H9 (cell line): Measurements from ENCODE around the gene RPS6KA6. TPM values are rescaled to one million over a fixed set of nuclear protein-coding genes. Genes with fewer than 3 reads are reported as not detected.

Source experiments
- DNase-seq: peaks from one replicate; pipeline ENCODE4 v3.0.0-alpha.2; 2017
- H2AFZ ChIP-seq: one replicate; pipeline ENCODE4 v1.6.1; 2013; ENCODE audit warnings: mild to moderate bottlenecking, low read length, control low read depth, moderate library complexity
- H2AK5ac ChIP-seq: 2 replicates; pipeline ENCODE4 v1.6.1; 2013; ENCODE audit warnings: low read length, control low read depth, mixed read lengths; ENCODE audit not compliant: insufficient read length
- H2BK120ac ChIP-seq: one replicate; pipeline ENCODE4 v1.6.1; 2013; ENCODE audit warnings: low read depth, mild to moderate bottlenecking, low read length, control low read depth, inconsistent platforms; ENCODE audit not compliant: poor library complexity, severe bottlenecking
- H2BK12ac ChIP-seq: 2 replicates; pipeline ENCODE4 v1.6.1; 2013; ENCODE audit warnings: low read length, control low read depth, mixed read lengths, low read depth; ENCODE audit not compliant: insufficient read length
- H2BK15ac ChIP-seq: 2 replicates; pipeline ENCODE4 v1.6.1; 2013; ENCODE audit warnings: low read depth, low read length, control low read depth
- H2BK20ac ChIP-seq: one replicate; pipeline ENCODE4 v1.6.1; 2013; ENCODE audit warnings: low read depth, mild to moderate bottlenecking, low read length, control low read depth, inconsistent platforms; ENCODE audit not compliant: poor library complexity, severe bottlenecking
- H2BK5ac ChIP-seq: 2 replicates; pipeline ENCODE4 v1.6.1; 2013; ENCODE audit warnings: low read length, control low read depth, mixed read lengths; ENCODE audit not compliant: insufficient read length
- H3K14ac ChIP-seq: 2 replicates; pipeline ENCODE4 v1.6.1; 2013; ENCODE audit warnings: low read length, control low read depth; ENCODE audit not compliant: insufficient read depth
- H3K18ac ChIP-seq: 2 replicates; pipeline ENCODE4 v1.6.1; 2013; ENCODE audit warnings: low read depth, mild to moderate bottlenecking, mixed read lengths, low read length, control low read depth; ENCODE audit not compliant: insufficient read length
- H3K23ac ChIP-seq: 2 replicates; pipeline ENCODE4 v1.6.1; 2013; ENCODE audit warnings: low read length, control low read depth, mixed read lengths, low read depth; ENCODE audit not compliant: insufficient read length
- H3K23me2 ChIP-seq: 2 replicates; pipeline ENCODE4 v1.6.1; 2013; ENCODE audit warnings: low read depth, mild to moderate bottlenecking, mixed read lengths, low read length, control low read depth; ENCODE audit not compliant: insufficient read length, poor library complexity, severe bottlenecking
- H3K27ac ChIP-seq: 2 replicates; pipeline ENCODE4 v1.5.1; 2013; ENCODE audit warnings: low read length, control low read depth, mixed read lengths, low read depth; ENCODE audit not compliant: insufficient read length
- H3K27me3 ChIP-seq: 2 replicates; pipeline ENCODE4 v1.6.1; 2013; ENCODE audit warnings: low read length, control low read depth, inconsistent platforms; ENCODE audit not compliant: insufficient read depth
- H3K4ac ChIP-seq: 2 replicates; pipeline ENCODE4 v1.6.1; 2013; ENCODE audit warnings: low read depth, mild to moderate bottlenecking, control low read depth, inconsistent platforms, low read length, moderate library complexity
- H3K4me1 ChIP-seq: 2 replicates; pipeline ENCODE4 v1.6.1; 2013; ENCODE audit warnings: low read length, control low read depth, inconsistent platforms; ENCODE audit not compliant: insufficient read depth
- H3K4me2 ChIP-seq: 2 replicates; pipeline ENCODE4 v1.6.1; 2013; ENCODE audit warnings: low read length, control low read depth, mixed read lengths; ENCODE audit not compliant: insufficient read length, insufficient read depth
- H3K56ac ChIP-seq: 2 replicates; pipeline ENCODE4 v1.6.1; 2013; ENCODE audit warnings: low read depth, mild to moderate bottlenecking, mixed read lengths, low read length, control low read depth; ENCODE audit not compliant: insufficient read length
- H3K79me1 ChIP-seq: 2 replicates; pipeline ENCODE4 v1.6.1; 2013; ENCODE audit warnings: low read depth, mild to moderate bottlenecking, moderate library complexity, low read length, control low read depth, inconsistent platforms; ENCODE audit not compliant: insufficient read depth, poor library complexity, severe bottlenecking
- H3K79me2 ChIP-seq: 2 replicates; pipeline ENCODE4 v1.6.1; 2013; ENCODE audit warnings: low read length, control low read depth, inconsistent platforms; ENCODE audit not compliant: insufficient read depth
- H3K9ac ChIP-seq: 2 replicates; pipeline ENCODE4 v1.6.1; 2013; ENCODE audit warnings: low read length, control low read depth, mixed read lengths; ENCODE audit not compliant: insufficient read length; ENCODE audit errors: extremely low read depth
- H3K9me3 ChIP-seq: one replicate; pipeline ENCODE4 v1.6.1; 2013; ENCODE audit warnings: low read depth, low read length, inconsistent platforms; ENCODE audit not compliant: control insufficient read depth
- H3T11ph ChIP-seq: one replicate; pipeline ENCODE4 v1.6.1; 2013; ENCODE audit warnings: mild to moderate bottlenecking, low read length, control low read depth, inconsistent platforms
- H4K20me1 ChIP-seq: one replicate; pipeline ENCODE4 v1.6.1; 2013; ENCODE audit not compliant: control insufficient read depth, insufficient read length, insufficient read depth
- H4K5ac ChIP-seq: 2 replicates; pipeline ENCODE4 v1.6.1; 2013; ENCODE audit warnings: low read depth, mild to moderate bottlenecking, mixed read lengths, low read length, control low read depth; ENCODE audit not compliant: insufficient read length
- H4K8ac ChIP-seq: replicated peaks from 2 replicates; pipeline ENCODE4 v1.6.1; 2013; ENCODE audit warnings: low read length, control low read depth, mixed read lengths, low read depth; ENCODE audit not compliant: insufficient read length
- H4K91ac ChIP-seq: 2 replicates; pipeline ENCODE4 v1.6.1; 2013; ENCODE audit warnings: low read depth, mild to moderate bottlenecking, moderate library complexity, mixed read lengths, low read length, control low read depth; ENCODE audit not compliant: insufficient read length
- H3K27ac Mint-ChIP-seq, 3 experiments: 2 replicates in 2 of 3; 3 replicates in 1 of 3; pipeline ENCODE4 v1.8.0; 2020 to 2021; ENCODE audit warnings: mixed read lengths in 3 of 3, mild to moderate bottlenecking in 1 of 3, moderate library complexity in 1 of 3
- H3K27me3 Mint-ChIP-seq: 2 replicates; pipeline ENCODE4 v1.8.0; 2021; ENCODE audit warnings: low read depth, mild to moderate bottlenecking, moderate library complexity, mixed read lengths
- H3K36me3 Mint-ChIP-seq, 3 experiments: 2 replicates in 2 of 3; 3 replicates in 1 of 3; pipeline ENCODE4 v1.8.0; 2020 to 2021; ENCODE audit warnings: low read depth in 3 of 3, mixed read lengths in 3 of 3; ENCODE audit not compliant: insufficient read depth in 1 of 3
- H3K4me1 Mint-ChIP-seq, 2 experiments: 2 replicates each; pipeline ENCODE4 v1.8.0; 2020; ENCODE audit warnings: mixed read lengths in 2 of 2
- H3K4me3 Mint-ChIP-seq, 2 experiments: 2 replicates in 1 of 2; 3 replicates in 1 of 2; pipeline ENCODE4 v1.8.0; 2020 to 2021; ENCODE audit warnings: mild to moderate bottlenecking in 2 of 2, mixed read lengths in 2 of 2, moderate library complexity in 1 of 2
- H3K9me3 Mint-ChIP-seq, 2 experiments: 2 replicates in 1 of 2; 3 replicates in 1 of 2; pipeline ENCODE4 v1.8.0; 2020; ENCODE audit warnings: mild to moderate bottlenecking in 2 of 2, mixed read lengths in 2 of 2, moderate library complexity in 1 of 2
- CTCF ChIP-seq: fragments of 200-600 bp; sonication (generic); conservative IDR thresholded peaks from 3 replicates; pipeline ENCODE4 v1.8.0; 2021; ENCODE audit warnings: antibody characterized with exemption, mild to moderate bottlenecking
- WGBS: extraction: QIAGEN DNeasy Blood & Tissue Kit; methylation state at CpG from one replicate; pipeline ENCODE4 v1.1.7; 2013; ENCODE audit warnings: missing lambda C conversion rate, low lambda C conversion rate, mixed read lengths; ENCODE audit not compliant: insufficient read length; ENCODE audit errors: extremely low coverage; 5-methylcytosine and 5-hydroxymethylcytosine counted together
- total RNA-seq: library from RNA; stranded (reverse); gene quantifications from 2 replicates; pipeline ENCODE4 v1.2.1, GENCODE V29; 2021

The RPS6KA6 gene
- total RNA-seq, 1 experiment from 2014 or later, result 12.1 TPM

- H3K79me2 ChIP-seq, result no peaks in the 10 kb centered on the region
- H3K18ac ChIP-seq, result no peak overlapping the region
- H4K5ac ChIP-seq, result no peak overlapping the region
- H3K27ac ChIP-seq, result no peak overlapping the region
- H2BK12ac ChIP-seq, result no peak overlapping the region
- no peak overlapping the region for H2BK20ac ChIP-seq
- no peak overlapping the region for H2BK15ac ChIP-seq
- no peak overlapping the region for H3K56ac ChIP-seq
- DNase-seq, result no peak
- H2BK5ac ChIP-seq, result no peak overlapping the region
- no peaks in the 10 kb centered on the region for H3K79me1 ChIP-seq
- peaks cover 20% of the 10 kb centered on the region for H3K9me3 ChIP-seq
- H3K27me3 Mint-ChIP-seq, result no peaks in the 10 kb centered on the region
- H4K8ac ChIP-seq, result no peak overlapping the region
- no peak overlapping the region for H2AFZ ChIP-seq
- no peak overlapping the region for H2AK5ac ChIP-seq
- no peak overlapping the region for H3K4ac ChIP-seq
- H3K4me2 ChIP-seq, result no peak overlapping the region
- no peak overlapping the region for H3K4me3 Mint-ChIP-seq
- no CpG with 5 or more reads among the region's 1 CpG for WGBS
- H3K27me3 ChIP-seq, result no peaks in the 10 kb centered on the region
- no peak overlapping the region for H3K23ac ChIP-seq
- no peaks in the 10 kb centered on the region for H3K23me2 ChIP-seq
- TF ChIP-seq CTCF, result no peak
- no peaks in the 10 kb centered on the region for H3K4me1 ChIP-seq
- no peak overlapping the region for H3T11ph ChIP-seq
- no peak overlapping the region; a peak in 1 of 7 replicates for H3K27ac Mint-ChIP-seq
- H4K91ac ChIP-seq, result no peak overlapping the region
- no peak overlapping the region for H3K14ac ChIP-seq
- H3K36me3 Mint-ChIP-seq, result peaks cover 0 to 2% (median 2%) of the 10 kb centered on the region in 3 experiments; a peak in 2 of 7 replicates
- H4K20me1 ChIP-seq, result no peaks in the 10 kb centered on the region
- no peak overlapping the region for H3K9ac ChIP-seq
- H3K9me3 Mint-ChIP-seq, result peaks cover 49 to 52% of the 10 kb centered on the region in 2 experiments
- no peak overlapping the region for H2BK120ac ChIP-seq
- peaks cover 7% of the 10 kb centered on the region in 2 experiments for H3K4me1 Mint-ChIP-seq
Measured at GRCh38 chrX:84219551-84219950, 31.6 kb upstream of the RPS6KA6 start.
